H1 (cell line): ENCODE measurements around the gene G6PC1. TPM values are rescaled to one million over a fixed set of nuclear protein-coding genes. Genes with fewer than 3 reads are reported as not detected.

Experiments
- CTCF ChIA-PET: fragments of 300-600 bp; sonication (Branson Sonifier 250); formaldehyde crosslinking; loops from one replicate; lab custom pipeline; 2021; ENCODE audit not compliant: partially characterized antibody; lab: Charles Lee
- POLR2A ChIA-PET: fragments of 300-600 bp; sonication (Branson Sonifier 250); formaldehyde crosslinking; loops from one replicate; lab custom pipeline; 2021; ENCODE audit warnings: inconsistent platforms; ENCODE audit not compliant: partially characterized antibody; lab: Charles Lee
- DNase-seq, 2 experiments: peaks; one replicate each; pipeline versions ENCODE4 v3.0.0 to v3.0.0-alpha.2; 2010 to 2022; ENCODE audit warnings: low spot score in 2 of 2, low read depth in 1 of 2, mixed read lengths in 1 of 2
- FAIRE-seq: peaks from 2 replicates; lab custom pipeline; 2011; peaks lifted over from hg19 to GRCh38; lab: Jason Lieb, UNC
- H2AFZ ChIP-seq: 2 replicates; pipeline ENCODE4 v1.8.1; 2012; ENCODE audit warnings: low read length, inconsistent platforms
- H2AK5ac ChIP-seq: 2 replicates; pipeline ENCODE4 v1.6.1; 2013; ENCODE audit warnings: low read depth, low read length
- H2BK120ac ChIP-seq: replicated peaks from 2 replicates; pipeline ENCODE3; 2013; ENCODE audit warnings: low read depth, low read length, inconsistent platforms
- H2BK12ac ChIP-seq: 2 replicates; pipeline ENCODE4 v1.6.1; 2013; ENCODE audit warnings: low read depth, low read length
- H2BK15ac ChIP-seq: 2 replicates; pipeline ENCODE4 v1.6.1; 2013; ENCODE audit warnings: low read length
- H2BK20ac ChIP-seq: 2 replicates; pipeline ENCODE4 v1.6.1; 2013; ENCODE audit warnings: low read length
- H2BK5ac ChIP-seq: 2 replicates; pipeline ENCODE4 v1.6.1; 2013; ENCODE audit warnings: low read depth, low read length
- H3K14ac ChIP-seq: 2 replicates; pipeline ENCODE4 v1.6.1; 2013; ENCODE audit warnings: inconsistent platforms; ENCODE audit not compliant: insufficient read length
- H3K18ac ChIP-seq: 2 replicates; pipeline ENCODE4 v1.6.1; 2013; ENCODE audit warnings: low read length; ENCODE audit errors: extremely low read depth
- H3K23ac ChIP-seq: 2 replicates; pipeline ENCODE4 v1.6.1; 2013; ENCODE audit warnings: inconsistent platforms; ENCODE audit not compliant: insufficient read length
- H3K23me2 ChIP-seq: 2 replicates; pipeline ENCODE4 v1.6.1; 2013; ENCODE audit warnings: low read depth, low read length
- H3K27ac ChIP-seq: 2 replicates; pipeline ENCODE4 v1.6.1; 2011; ENCODE audit warnings: low read depth, low read length, inconsistent platforms
- H3K27me3 ChIP-seq, 4 experiments: replicated peaks in 1 of 4; 1 replicate in 1 of 4; 2 replicates in 3 of 4; pipeline versions ENCODE4 v1.6.1 to v1.8.1; 2011 to 2013; ENCODE audit warnings: low read length in 3 of 4, mild to moderate bottlenecking in 3 of 4, inconsistent platforms in 2 of 4, mixed read lengths in 2 of 4, moderate library complexity in 1 of 4; ENCODE audit not compliant: control insufficient read depth in 3 of 4, insufficient read depth in 3 of 4; ENCODE audit errors: extremely low read depth in 1 of 4
- H3K36me3 ChIP-seq, 4 experiments: 2 replicates each; pipeline versions ENCODE4 v1.6.1 to v1.8.1; 2011 to 2013; ENCODE audit warnings: mild to moderate bottlenecking in 4 of 4, low read length in 3 of 4, moderate library complexity in 2 of 4, control low read depth in 1 of 4, inconsistent platforms in 1 of 4; ENCODE audit not compliant: insufficient read depth in 4 of 4, control insufficient read depth in 2 of 4
- H3K4ac ChIP-seq: replicated peaks from 2 replicates; pipeline ENCODE3; 2013; ENCODE audit warnings: low read length, low read depth, mixed read lengths, inconsistent platforms; ENCODE audit not compliant: insufficient read length
- H3K4me1 ChIP-seq, 4 experiments: replicated peaks in 1 of 4; 1 replicate in 1 of 4; 2 replicates in 3 of 4; pipeline versions ENCODE4 v1.6.1 to v1.8.1; 2011 to 2013; ENCODE audit warnings: low read length in 3 of 4, inconsistent platforms in 2 of 4, mixed read lengths in 1 of 4; ENCODE audit not compliant: insufficient read depth in 4 of 4, control insufficient read depth in 3 of 4
- H3K4me2 ChIP-seq, 2 experiments: 2 replicates each; pipeline versions ENCODE4 v1.6.1 to v1.8.1; 2011 to 2013; ENCODE audit warnings: low read depth in 2 of 2, low read length in 2 of 2, control low read depth in 1 of 2, inconsistent platforms in 1 of 2, mild to moderate bottlenecking in 1 of 2; ENCODE audit not compliant: insufficient read depth in 1 of 2
- H3K4me3 ChIP-seq, 4 experiments: fragments of 200-600, 300-600 bp in 1 of 4; sonication (generic), shearing (Covaris generic), sonication (Bioruptor Twin) in 1 of 4; 2 replicates each; pipeline versions ENCODE4 v1.5.1 to v1.8.1; 2011 to 2016; ENCODE audit warnings: low read length in 4 of 4, low read depth in 3 of 4, control low read depth in 2 of 4, inconsistent platforms in 2 of 4, mild to moderate bottlenecking in 2 of 4, mixed read lengths in 1 of 4, moderate library complexity in 1 of 4; ENCODE audit not compliant: insufficient read depth in 2 of 4; ENCODE audit errors: extremely low read depth in 1 of 4
- H3K56ac ChIP-seq: replicated peaks from 2 replicates; pipeline ENCODE3; 2013; ENCODE audit warnings: low read depth, mild to moderate bottlenecking, mixed read lengths, low read length, inconsistent platforms; ENCODE audit not compliant: insufficient read length
- H3K79me1 ChIP-seq: 2 replicates; pipeline ENCODE4 v1.6.1; 2013; ENCODE audit warnings: low read depth, low read length, control low read depth
- H3K79me2 ChIP-seq, 2 experiments: 2 replicates each; pipeline versions ENCODE4 v1.6.1 to v1.8.1; 2012 to 2013; ENCODE audit warnings: low read length in 2 of 2, mild to moderate bottlenecking in 2 of 2, inconsistent platforms in 1 of 2; ENCODE audit not compliant: insufficient read depth in 2 of 2, control insufficient read depth in 1 of 2
- H3K9ac ChIP-seq, 4 experiments: replicated peaks in 1 of 4; 1 replicate in 1 of 4; 2 replicates in 3 of 4; pipeline versions ENCODE4 v1.6.1 to v1.8.1; 2011 to 2013; ENCODE audit warnings: low read depth in 3 of 4, low read length in 3 of 4, control low read depth in 2 of 4, mild to moderate bottlenecking in 2 of 4, moderate library complexity in 2 of 4, inconsistent platforms in 1 of 4; ENCODE audit errors: extremely low read depth in 1 of 4
- H3K9me3 ChIP-seq, 2 experiments: 2 replicates each; pipeline versions ENCODE4 v1.6.1 to v1.8.1; 2012 to 2013; ENCODE audit warnings: mild to moderate bottlenecking in 2 of 2, moderate library complexity in 2 of 2, control low read depth in 1 of 2, inconsistent platforms in 1 of 2, low read depth in 1 of 2, low read length in 1 of 2, mixed read lengths in 1 of 2; ENCODE audit not compliant: insufficient read depth in 2 of 2
- H4K20me1 ChIP-seq, 2 experiments: replicated peaks in 1 of 2; 2 replicates each; pipeline versions ENCODE3 to v1.8.1; 2011 to 2013; ENCODE audit warnings: inconsistent platforms in 2 of 2, low read length in 2 of 2, mild to moderate bottlenecking in 1 of 2; ENCODE audit not compliant: insufficient read depth in 2 of 2, control insufficient read depth in 1 of 2
- H4K5ac ChIP-seq: 2 replicates; pipeline ENCODE4 v1.6.1; 2013; ENCODE audit warnings: low read length, low read depth, mixed read lengths, inconsistent platforms; ENCODE audit not compliant: insufficient read length
- H4K8ac ChIP-seq: 2 replicates; pipeline ENCODE4 v1.8.0; 2013; ENCODE audit warnings: mild to moderate bottlenecking, moderate library complexity, low read length, inconsistent platforms; ENCODE audit not compliant: insufficient read depth; ENCODE audit errors: extremely low read depth
- H4K91ac ChIP-seq: replicated peaks from 2 replicates; pipeline ENCODE3; 2013; ENCODE audit warnings: low read length, mixed read lengths, inconsistent platforms; ENCODE audit not compliant: insufficient read length
- CTBP2 ChIP-seq: IDR thresholded peaks from 2 replicates; pipeline ENCODE4 v1.7.0; 2011; ENCODE audit warnings: borderline replicate concordance, mild to moderate bottlenecking, moderate library complexity, mixed read lengths, low read length; ENCODE audit not compliant: insufficient read depth, insufficient read length
- JUND ChIP-seq: IDR thresholded peaks from 2 replicates; pipeline ENCODE4 v1.6.1; 2011; ENCODE audit warnings: mild to moderate bottlenecking, improper control_type of control experiment, low read length
- POU5F1 ChIP-seq: IDR thresholded peaks from 2 replicates; pipeline ENCODE4 v1.6.1; 2011; ENCODE audit warnings: low read depth, mild to moderate bottlenecking, low read length, moderate library complexity
- RAD21 ChIP-seq, 2 experiments: IDR thresholded peaks in 1 of 2; conservative IDR thresholded peaks in 1 of 2; 2 replicates each; pipeline ENCODE4 v1.6.1; 2011; ENCODE audit warnings: low read depth in 2 of 2, low read length in 2 of 2, improper control_type of control experiment in 1 of 2, inconsistent platforms in 1 of 2, mild to moderate bottlenecking in 1 of 2, moderate library complexity in 1 of 2
- SIN3A ChIP-seq, 2 experiments: IDR thresholded peaks in 1 of 2; conservative IDR thresholded peaks in 1 of 2; 2 replicates each; pipeline ENCODE4 v1.6.1; 2011 to 2012; ENCODE audit warnings: low read length in 2 of 2, improper control_type of control experiment in 1 of 2, low read depth in 1 of 2, mild to moderate bottlenecking in 1 of 2
- TBP ChIP-seq: IDR thresholded peaks from 2 replicates; pipeline ENCODE4 v1.6.1; 2011; ENCODE audit warnings: low read depth, low read length, improper control_type of control experiment
- WGBS, 2 experiments: shearing (Covaris generic) in 1 of 2; methylation state at CpG; one replicate each; pipeline versions ENCODE4 v1.1.6 to v1.1.7; 2013 to 2015; ENCODE audit warnings: low lambda C conversion rate in 2 of 2, mixed read lengths in 2 of 2, inconsistent platforms in 1 of 2, low coverage in 1 of 2, missing lambda C conversion rate in 1 of 2; ENCODE audit not compliant: insufficient replicate concordance in 2 of 2, insufficient coverage in 1 of 2, insufficient read length in 1 of 2; ENCODE audit errors: extremely low coverage in 1 of 2, missing lambda C conversion rate in 1 of 2; 5-methylcytosine and 5-hydroxymethylcytosine counted together
- polyA plus RNA-seq, 7 experiments: library from polyadenylated mRNA; depleted of rRNA in 3 of 7; stranded (reverse) in 5 of 7; unstranded in 2 of 7; fragments of >200 nt in 5 of 7; fragments of 200-250 nt in 2 of 7; gene quantifications; 1 replicate in 5 of 7; 2 replicates in 1 of 7; 4 replicates in 1 of 7; pipeline versions ENCODE4 v1.2.1 to v1.2.3, GENCODE V29; 2011 to 2013; ENCODE audit warnings: missing spikeins in 2 of 7, mixed read lengths in 2 of 7
- total RNA-seq: library from RNA; stranded (reverse); fragmentation: NEBNext Ultra II Directional; extraction: Animal tissue kit (Norgen Biotek cat#: 25700); gene quantifications from 2 replicates; pipeline ENCODE4 v1.2.1, GENCODE V29; 2021
- TF ChIP-seq, protein P1 (sequence below): IDR thresholded peaks from 2 replicates; pipeline ENCODE4 v1.6.1; 2011; ENCODE audit warnings: low read depth, mild to moderate bottlenecking, low read length; ENCODE audit not compliant: insufficient read depth
- TF ChIP-seq, protein P2 (sequence below): IDR thresholded peaks from 2 replicates; pipeline ENCODE4 v1.6.1; 2012; ENCODE audit warnings: inconsistent platforms

The G6PC1 gene
- total and polyA plus RNA-seq, 2 of the 8 experiments (the other 6 are each of a cell fraction or from before 2014, with no cell fraction given) = 0.02 TPM; not detected in 1

DNA sequence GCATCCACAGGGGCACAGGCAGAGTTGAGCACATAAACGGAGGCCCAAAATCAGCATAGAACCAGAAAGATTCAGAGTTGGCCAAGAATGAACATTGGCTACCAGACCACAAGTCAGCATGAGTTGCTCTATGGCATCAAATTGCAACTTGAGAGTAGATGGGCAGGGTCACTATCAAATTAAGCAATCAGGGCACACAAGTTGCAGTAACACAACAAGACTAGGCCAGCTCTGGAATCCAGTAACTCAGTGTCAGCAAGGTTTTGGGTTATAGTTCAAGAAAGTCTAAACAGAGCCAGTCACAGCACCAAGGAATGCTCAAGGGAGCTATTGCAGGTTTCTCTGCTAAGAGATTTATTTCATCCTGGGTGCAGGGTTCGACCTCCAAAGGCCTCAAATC is 12.9 kb downstream of the G6PC1 start:
- H2AFZ ChIP-seq = no peak overlapping the region
- no peak overlapping the region for H2BK12ac ChIP-seq
- H4K5ac ChIP-seq = no peak overlapping the region
- no peak overlapping the region for H3K56ac ChIP-seq
- no peaks in the 10 kb centered on the region for H3K9me3 ChIP-seq
- no peaks in the 10 kb centered on the region for H3K27me3 ChIP-seq
- no peak overlapping the region for H2BK20ac ChIP-seq
- no peak overlapping the region for H3K18ac ChIP-seq
- no peak overlapping the region for H3K14ac ChIP-seq
- H3K9ac ChIP-seq = no peak overlapping the region; a peak in 1 of 7 replicates
- FAIRE-seq (no peak), DNase-seq (no peak)
- no peaks in the 10 kb centered on the region for H3K79me2 ChIP-seq
- no peak overlapping the region for H3K23ac ChIP-seq
- peaks cover 0 to 6% (median 0%) of the 10 kb centered on the region in 4 experiments; a peak in 2 of 7 replicates for H3K4me1 ChIP-seq
- H2BK5ac ChIP-seq = no peak overlapping the region
- H3K36me3 ChIP-seq = no peaks in the 10 kb centered on the region
- no peak overlapping the region for H3K4me2 ChIP-seq
- no peak overlapping the region for H4K8ac ChIP-seq
- WGBS, 2 experiments = 73% methylated on average over 2 of the region's 2 CpGs; no CpG with 5 or more reads in 1 of the 2 experiments
- H3K4me3 ChIP-seq = no peak overlapping the region
- no peaks in the 10 kb centered on the region for H3K79me1 ChIP-seq
- H3K27ac ChIP-seq = no peak overlapping the region
- H4K20me1 ChIP-seq = no peaks in the 10 kb centered on the region
- no peaks in the 10 kb centered on the region for H3K23me2 ChIP-seq
- H2BK120ac ChIP-seq = no peak overlapping the region
- H2AK5ac ChIP-seq = no peak overlapping the region
- 0 out of 2 replicates have a peak overlapping the region, but pooled peaks have one; percentile 6 for H2BK15ac ChIP-seq
- ChIA-PET CTCF (interaction anchor here (0.8 to 1.4 kb wide), 3 partner anchors 16 to 182 kb away, joined by 3 to 6 read pairs (median 3); no protein-coding TSS in a partner anchor), POLR2A (no interaction called here)
- H3K4ac ChIP-seq = no peak overlapping the region
- H4K91ac ChIP-seq = no peak overlapping the region
- TF ChIP-seq SIN3A (conservative IDR thresholded peaks at IDR 0.05 in 1 of 2, IDR thresholded peaks at IDR 0.05 in 1 of 2; ENCODE audit: low read depth in 1 of 2, low read length in 2 of 2) (no peak), CTBP2 (no peak), JUND (no peak), RAD21 (IDR thresholded peaks at IDR 0.05 in 1 of 2, conservative IDR thresholded peaks at IDR 0.05 in 1 of 2; ENCODE audit: low read depth in 2 of 2, low read length in 2 of 2) (no peak), POU5F1 (no peak), TBP (no peak)
- TF ChIP-seq, protein P1, sequence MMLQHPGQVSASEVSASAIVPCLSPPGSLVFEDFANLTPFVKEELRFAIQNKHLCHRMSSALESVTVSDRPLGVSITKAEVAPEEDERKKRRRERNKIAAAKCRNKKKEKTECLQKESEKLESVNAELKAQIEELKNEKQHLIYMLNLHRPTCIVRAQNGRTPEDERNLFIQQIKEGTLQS = no peak
- TF ChIP-seq, protein P2, sequence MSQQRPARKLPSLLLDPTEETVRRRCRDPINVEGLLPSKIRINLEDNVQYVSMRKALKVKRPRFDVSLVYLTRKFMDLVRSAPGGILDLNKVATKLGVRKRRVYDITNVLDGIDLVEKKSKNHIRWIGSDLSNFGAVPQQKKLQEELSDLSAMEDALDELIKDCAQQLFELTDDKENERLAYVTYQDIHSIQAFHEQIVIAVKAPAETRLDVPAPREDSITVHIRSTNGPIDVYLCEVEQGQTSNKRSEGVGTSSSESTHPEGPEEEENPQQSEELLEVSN = no peak
